ENCODE data around the gene AP1G2. TPM values are rescaled to one million over a fixed set of nuclear protein-coding genes. Genes with fewer than 3 reads are reported as not detected.
A peak's percentile ranks its signal among the peaks of the same experiment; 100 is the strongest.

AP1G2 gene
- total and polyA plus RNA-seq, 2 of the 13 experiments (the other 11 are each of a cell fraction or from before 2014, with no cell fraction given) = 96.9 to 611 TPM

DNA sequence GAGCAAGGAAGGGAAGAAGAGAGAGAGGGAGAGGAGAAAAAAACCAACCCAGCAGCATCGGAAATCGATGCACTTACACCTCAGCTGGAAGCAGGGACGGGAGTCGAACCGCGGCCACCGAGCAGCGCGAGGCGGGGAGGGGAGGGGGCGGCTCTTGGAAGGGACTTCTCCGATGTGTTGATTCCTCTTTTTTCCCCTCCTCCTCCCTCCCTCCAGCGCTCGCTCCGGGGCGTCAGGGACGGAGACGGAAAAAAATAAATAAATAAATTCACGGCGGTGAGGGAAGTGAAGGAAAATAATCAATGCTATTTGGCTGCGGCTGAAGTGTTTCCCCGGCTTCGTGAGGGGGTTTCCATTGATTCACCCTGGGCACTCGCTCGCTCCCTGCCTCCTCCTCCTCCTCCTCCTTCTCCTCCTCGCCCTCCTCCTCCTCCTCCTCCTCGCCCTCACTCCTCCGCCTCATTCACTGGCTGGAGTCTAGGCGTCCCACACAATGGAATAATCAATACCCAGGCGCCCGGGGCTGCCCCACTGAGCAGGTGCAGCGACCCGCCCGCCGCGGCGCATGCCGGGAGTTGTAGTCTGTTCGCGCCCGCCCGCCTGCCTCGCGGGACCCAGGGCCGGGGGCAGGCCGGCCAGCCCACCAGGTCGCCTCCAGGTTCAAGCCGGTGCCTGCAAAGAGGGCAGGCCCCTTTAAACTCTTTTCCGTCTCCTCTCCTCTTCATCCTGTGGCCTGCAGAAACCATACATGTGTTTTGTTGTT, 16.1 kb downstream of the AP1G2 start, which contains the start of gene ZFHX2 (continued):
- TF ChIP-seq, protein P1, sequence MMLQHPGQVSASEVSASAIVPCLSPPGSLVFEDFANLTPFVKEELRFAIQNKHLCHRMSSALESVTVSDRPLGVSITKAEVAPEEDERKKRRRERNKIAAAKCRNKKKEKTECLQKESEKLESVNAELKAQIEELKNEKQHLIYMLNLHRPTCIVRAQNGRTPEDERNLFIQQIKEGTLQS (CRISPR knock-in tag; IDR thresholded peaks at IDR 0.05) = 0 out of 2 replicates have a peak, but pooled peaks have one; percentile 23
- TF ChIP-seq, protein P2, sequence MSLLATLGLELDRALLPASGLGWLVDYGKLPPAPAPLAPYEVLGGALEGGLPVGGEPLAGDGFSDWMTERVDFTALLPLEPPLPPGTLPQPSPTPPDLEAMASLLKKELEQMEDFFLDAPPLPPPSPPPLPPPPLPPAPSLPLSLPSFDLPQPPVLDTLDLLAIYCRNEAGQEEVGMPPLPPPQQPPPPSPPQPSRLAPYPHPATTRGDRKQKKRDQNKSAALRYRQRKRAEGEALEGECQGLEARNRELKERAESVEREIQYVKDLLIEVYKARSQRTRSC (CRISPR knock-in tag; IDR thresholded peaks at IDR 0.05; ENCODE audit: low read depth) = no peak
- TF ChIP-seq ZFX (CRISPR knock-in tag; IDR thresholded peaks at IDR 0.05; ENCODE audit: low read depth) = peak; percentile 99
- TF ChIP-seq MYC (CRISPR knock-in tag; IDR thresholded peaks at IDR 0.05; ENCODE audit: borderline replicate concordance) = peak; percentile 89
- TF ChIP-seq, protein P3, sequence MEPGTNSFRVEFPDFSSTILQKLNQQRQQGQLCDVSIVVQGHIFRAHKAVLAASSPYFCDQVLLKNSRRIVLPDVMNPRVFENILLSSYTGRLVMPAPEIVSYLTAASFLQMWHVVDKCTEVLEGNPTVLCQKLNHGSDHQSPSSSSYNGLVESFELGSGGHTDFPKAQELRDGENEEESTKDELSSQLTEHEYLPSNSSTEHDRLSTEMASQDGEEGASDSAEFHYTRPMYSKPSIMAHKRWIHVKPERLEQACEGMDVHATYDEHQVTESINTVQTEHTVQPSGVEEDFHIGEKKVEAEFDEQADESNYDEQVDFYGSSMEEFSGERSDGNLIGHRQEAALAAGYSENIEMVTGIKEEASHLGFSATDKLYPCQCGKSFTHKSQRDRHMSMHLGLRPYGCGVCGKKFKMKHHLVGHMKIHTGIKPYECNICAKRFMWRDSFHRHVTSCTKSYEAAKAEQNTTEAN (CRISPR knock-in tag; conservative IDR thresholded peaks at IDR 0.05) = peak; percentile 56; the same call in 1 of the 2 replicates
- TF ChIP-seq CENPX (CRISPR knock-in tag; IDR thresholded peaks at IDR 0.05) = no peak
- no peak for TF ChIP-seq ZNF609 (CRISPR knock-in tag; IDR thresholded peaks at IDR 0.05; ENCODE audit: borderline replicate concordance)
- TF ChIP-seq, protein P4, sequence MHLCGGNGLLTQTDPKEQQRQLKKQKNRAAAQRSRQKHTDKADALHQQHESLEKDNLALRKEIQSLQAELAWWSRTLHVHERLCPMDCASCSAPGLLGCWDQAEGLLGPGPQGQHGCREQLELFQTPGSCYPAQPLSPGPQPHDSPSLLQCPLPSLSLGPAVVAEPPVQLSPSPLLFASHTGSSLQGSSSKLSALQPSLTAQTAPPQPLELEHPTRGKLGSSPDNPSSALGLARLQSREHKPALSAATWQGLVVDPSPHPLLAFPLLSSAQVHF (CRISPR knock-in tag; IDR thresholded peaks at IDR 0.05) = 0 out of 2 replicates have a peak, but pooled peaks have one; percentile 28
- no peak for TF ChIP-seq ZNF660 (CRISPR knock-in tag; IDR thresholded peaks at IDR 0.05; ENCODE audit: borderline replicate concordance, low read depth)
- TF ChIP-seq, protein P5, sequence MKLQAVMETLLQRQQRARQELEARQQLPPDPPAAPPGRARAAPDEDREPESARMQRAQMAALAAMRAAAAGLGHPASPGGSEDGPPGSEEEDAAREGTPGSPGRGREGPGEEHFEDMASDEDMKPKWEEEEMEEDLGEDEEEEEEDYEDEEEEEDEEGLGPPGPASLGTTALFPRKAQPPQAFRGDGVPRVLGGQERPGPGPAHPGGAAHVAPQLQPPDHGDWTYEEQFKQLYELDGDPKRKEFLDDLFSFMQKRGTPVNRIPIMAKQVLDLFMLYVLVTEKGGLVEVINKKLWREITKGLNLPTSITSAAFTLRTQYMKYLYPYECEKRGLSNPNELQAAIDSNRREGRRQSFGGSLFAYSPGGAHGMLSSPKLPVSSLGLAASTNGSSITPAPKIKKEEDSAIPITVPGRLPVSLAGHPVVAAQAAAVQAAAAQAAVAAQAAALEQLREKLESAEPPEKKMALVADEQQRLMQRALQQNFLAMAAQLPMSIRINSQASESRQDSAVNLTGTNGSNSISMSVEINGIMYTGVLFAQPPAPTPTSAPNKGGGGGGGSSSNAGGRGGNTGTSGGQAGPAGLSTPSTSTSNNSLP (IDR thresholded peaks at IDR 0.05; ENCODE audit: low read depth, low read length) = 0 out of 2 replicates have a peak, but pooled peaks have one; percentile 10
- TF ChIP-seq ATM (IDR thresholded peaks at IDR 0.05; ENCODE audit: borderline replicate concordance) = no peak
- TF ChIP-seq MIXL1 (CRISPR knock-in tag; IDR thresholded peaks at IDR 0.05) = peak; percentile 39
- no peak for TF ChIP-seq FOXM1 (CRISPR knock-in tag; IDR thresholded peaks at IDR 0.05)
- no peak for TF ChIP-seq ZNF124 (CRISPR knock-in tag; IDR thresholded peaks at IDR 0.05)
- TF ChIP-seq SAFB2 (CRISPR knock-in tag; IDR thresholded peaks at IDR 0.05; ENCODE audit: borderline replicate concordance, low read depth) = peak; percentile 90; the same call in 1 of the 2 replicates
- TF ChIP-seq NFKB2 (CRISPR knock-in tag; IDR thresholded peaks at IDR 0.05; ENCODE audit: borderline replicate concordance) = peak; percentile 96; the same call in 1 of the 2 replicates
- TF ChIP-seq ZNF329 (CRISPR knock-in tag; IDR thresholded peaks at IDR 0.05; ENCODE audit: low read depth) = peak; percentile 88
